Measurements from ENCODE around the gene SS18.

- TF ChIP-seq SMC3 (IDR thresholded peaks at IDR 0.05; ENCODE audit: low read length): no peak
- no peak for TF ChIP-seq SSRP1 (CRISPR knock-in tag; IDR thresholded peaks at IDR 0.05)
These were observed 115.8 kb downstream of the SS18 start for GRCh38 chr18:25974630-25975077.

Measured in HepG2 (cell line).